ENCODE results near the gene ISOC2. TPM values are rescaled to one million over a fixed set of nuclear protein-coding genes. Genes with fewer than 3 reads are reported as not detected.

ISOC2 gene
- total RNA-seq, 1 experiment from 2014 or later, result 72.2 TPM

GRCh38 chr19:55439052-55439451 is 22.4 kb downstream of the ISOC2 start:
- 0 out of 2 replicates have a peak, but pooled peaks cover 2% of the 10 kb centered on the region for H3K4me1 ChIP-seq (ENCODE audit: insufficient read depth, low read length)
- H3K4me2 ChIP-seq (ENCODE audit: insufficient read depth, insufficient read length, low read length), result no peak overlapping the region
- H3K27ac ChIP-seq (ENCODE audit: insufficient read length, low read depth, low read length), result no peak overlapping the region
- no peak overlapping the region for H3K4ac ChIP-seq (ENCODE audit: low read depth, low read length)
- no peak overlapping the region for H4K91ac ChIP-seq (ENCODE audit: insufficient read length, low read depth, low read length)
- Mint-ChIP-seq H3K4me1 (peaks cover 11 to 28% of the 10 kb centered on the region in 2 experiments), H3K4me3 (peak overlapping the region in 1 of 2 experiments; percentile 48; a peak in 1 of 5 replicates), H3K27me3 (ENCODE audit: low read depth) (peaks cover 52% of the 10 kb centered on the region), H3K36me3 (ENCODE audit: insufficient read depth in 1 of 3, low read depth in 3 of 3) (no peaks in the 10 kb centered on the region; a peak in 1 of 7 replicates), H3K27ac (no peak overlapping the region), H3K9me3 (peaks cover 0 to 5% of the 10 kb centered on the region in 2 experiments; a peak in 2 of 5 replicates)
- H3K79me1 ChIP-seq (ENCODE audit: insufficient read depth, low read depth, low read length, poor library complexity, severe bottlenecking), result no peaks in the 10 kb centered on the region
- H4K20me1 ChIP-seq (ENCODE audit: control insufficient read depth, insufficient read depth, insufficient read length), result no peaks in the 10 kb centered on the region
- H2AFZ ChIP-seq (ENCODE audit: low read length), result no peak overlapping the region
- no peak for TF ChIP-seq CTCF (conservative IDR thresholded peaks at IDR 0.05)
- no peak overlapping the region for H2BK12ac ChIP-seq (ENCODE audit: insufficient read length, low read depth, low read length)
- H2BK5ac ChIP-seq (ENCODE audit: insufficient read length, low read length), result no peak overlapping the region
- no peak overlapping the region for H2BK15ac ChIP-seq (ENCODE audit: low read depth, low read length)
- no peak overlapping the region for H3K14ac ChIP-seq (ENCODE audit: insufficient read depth, low read length)
- H3K27me3 ChIP-seq (ENCODE audit: insufficient read depth, low read length), result peaks cover 17% of the 10 kb centered on the region
- no CpG with 5 or more reads among the region's 5 CpGs for whole genome bisulfite sequencing (ENCODE audit: extremely low coverage, insufficient read length, low lambda C conversion rate)
- H3K9me3 ChIP-seq (ENCODE audit: control insufficient read depth, low read depth, low read length), result no peaks in the 10 kb centered on the region
- H4K8ac ChIP-seq (replicated peaks; ENCODE audit: insufficient read length, low read depth, low read length), result no peak overlapping the region
- no peaks in the 10 kb centered on the region for H3K79me2 ChIP-seq (ENCODE audit: insufficient read depth, low read length)
- no peak overlapping the region for H2BK120ac ChIP-seq (ENCODE audit: low read depth, low read length, poor library complexity, severe bottlenecking)
- H3K9ac ChIP-seq (ENCODE audit: extremely low read depth, insufficient read length, low read length), result no peak overlapping the region
- no peak overlapping the region for H2BK20ac ChIP-seq (ENCODE audit: low read depth, low read length, poor library complexity, severe bottlenecking)
- H3K56ac ChIP-seq (ENCODE audit: insufficient read length, low read depth, low read length), result no peak overlapping the region
- no peak overlapping the region for H2AK5ac ChIP-seq (ENCODE audit: insufficient read length, low read length)
- no peak overlapping the region for H3K23ac ChIP-seq (ENCODE audit: insufficient read length, low read depth, low read length)
- H4K5ac ChIP-seq (ENCODE audit: insufficient read length, low read depth, low read length), result no peak overlapping the region
- DNase-seq, result no peak
- no peak overlapping the region for H3K18ac ChIP-seq (ENCODE audit: insufficient read length, low read depth, low read length)
- peaks cover 24% of the 10 kb centered on the region for H3K23me2 ChIP-seq (ENCODE audit: insufficient read length, low read depth, low read length, poor library complexity, severe bottlenecking)
- no peak overlapping the region for H3T11ph ChIP-seq (ENCODE audit: low read length)

All from H9 (cell line).